Activated CD8-positive, alpha-beta memory T cell treated with anti-CD3 and anti-CD28 coated beads, Interleukin-2, amount 50 U/mL, for 24 hours (primary cell): ENCODE results near the gene SMIM38.

ENCODE experiments used
- DNase-seq: peaks from one replicate; pipeline ENCODE4 v3.0.0-alpha.2; 2020; ENCODE audit errors: extremely low read depth

SMIM38 gene

GRCh38 chr11:69155302-69156234 is at the start of gene SMIM38:
Gene SMIM38 (plus strand): TSS chr11:69155935. CDS start chr11:69157847, 1,912 bp downstream.
- no peak for DNase-seq

GRCh38 chr11:69106031-69106811 is 49.5 kb upstream of the SMIM38 start:
- no peak for DNase-seq

DNA sequence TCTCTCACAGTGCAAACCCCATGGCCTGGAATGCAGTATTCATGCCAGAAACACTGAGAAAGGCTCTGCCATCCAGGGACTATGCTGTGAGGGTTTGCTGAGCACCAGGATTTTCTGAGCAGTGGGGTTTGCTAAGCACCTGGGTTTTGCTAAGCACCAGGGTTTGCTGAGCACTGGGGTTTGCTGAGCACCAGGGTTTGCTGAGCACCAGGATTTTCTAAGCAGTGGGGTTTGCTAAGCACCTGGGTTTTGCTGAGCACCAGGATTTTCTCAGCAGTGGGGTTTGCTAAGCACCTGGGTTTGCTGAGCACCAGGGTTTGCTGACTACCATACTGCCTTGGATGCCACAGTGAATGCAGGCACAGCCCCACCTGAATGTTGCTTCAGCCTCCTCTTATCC is 48.3 kb upstream of the SMIM38 start:
- DNase-seq: no peak

- no peak for DNase-seq
These were observed 47.7 kb upstream of the SMIM38 start for GRCh38 chr11:69108030-69108429.

GRCh38 chr11:69108559-69108958 is 47.2 kb upstream of the SMIM38 start:
- no peak for DNase-seq

DNA sequence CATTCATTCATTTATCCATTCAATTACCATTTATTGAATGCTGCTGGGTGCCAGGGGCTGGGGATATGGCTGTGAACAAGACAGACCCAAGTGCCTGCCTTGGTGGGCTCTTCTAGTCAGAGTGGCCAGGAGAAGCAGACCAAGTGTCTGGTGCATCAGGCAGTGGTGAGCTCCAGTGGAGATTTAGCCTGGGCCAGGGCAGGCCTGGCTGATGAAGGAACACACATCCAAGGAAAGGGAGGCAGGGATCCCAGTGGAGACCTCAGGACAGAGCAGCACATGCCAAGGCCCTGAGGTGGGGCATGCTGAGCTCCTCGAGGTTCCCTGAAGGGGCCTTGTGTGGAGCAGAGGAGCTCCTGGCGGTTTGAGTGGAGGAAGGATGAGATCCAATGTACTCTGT is 46.6 kb upstream of the SMIM38 start:
- DNase-seq: no peak

DNA sequence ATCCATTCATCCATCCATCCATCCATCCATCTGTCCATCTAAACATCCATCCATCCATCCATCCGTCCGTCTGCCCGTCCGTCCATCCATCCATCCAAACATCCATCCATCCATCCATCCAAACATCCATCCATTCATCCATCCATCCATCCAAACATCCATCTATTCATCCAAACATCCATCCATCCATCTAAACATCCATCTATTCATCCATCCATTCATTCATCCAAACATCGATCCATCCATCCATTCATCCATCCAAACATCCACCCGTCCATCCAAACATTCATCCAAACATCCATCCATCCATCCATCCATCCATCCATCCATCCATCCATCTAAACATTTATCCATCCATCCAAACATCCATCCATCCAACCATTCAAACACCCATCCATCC is 45.3 kb upstream of the SMIM38 start:
- DNase-seq: no peak

DNA sequence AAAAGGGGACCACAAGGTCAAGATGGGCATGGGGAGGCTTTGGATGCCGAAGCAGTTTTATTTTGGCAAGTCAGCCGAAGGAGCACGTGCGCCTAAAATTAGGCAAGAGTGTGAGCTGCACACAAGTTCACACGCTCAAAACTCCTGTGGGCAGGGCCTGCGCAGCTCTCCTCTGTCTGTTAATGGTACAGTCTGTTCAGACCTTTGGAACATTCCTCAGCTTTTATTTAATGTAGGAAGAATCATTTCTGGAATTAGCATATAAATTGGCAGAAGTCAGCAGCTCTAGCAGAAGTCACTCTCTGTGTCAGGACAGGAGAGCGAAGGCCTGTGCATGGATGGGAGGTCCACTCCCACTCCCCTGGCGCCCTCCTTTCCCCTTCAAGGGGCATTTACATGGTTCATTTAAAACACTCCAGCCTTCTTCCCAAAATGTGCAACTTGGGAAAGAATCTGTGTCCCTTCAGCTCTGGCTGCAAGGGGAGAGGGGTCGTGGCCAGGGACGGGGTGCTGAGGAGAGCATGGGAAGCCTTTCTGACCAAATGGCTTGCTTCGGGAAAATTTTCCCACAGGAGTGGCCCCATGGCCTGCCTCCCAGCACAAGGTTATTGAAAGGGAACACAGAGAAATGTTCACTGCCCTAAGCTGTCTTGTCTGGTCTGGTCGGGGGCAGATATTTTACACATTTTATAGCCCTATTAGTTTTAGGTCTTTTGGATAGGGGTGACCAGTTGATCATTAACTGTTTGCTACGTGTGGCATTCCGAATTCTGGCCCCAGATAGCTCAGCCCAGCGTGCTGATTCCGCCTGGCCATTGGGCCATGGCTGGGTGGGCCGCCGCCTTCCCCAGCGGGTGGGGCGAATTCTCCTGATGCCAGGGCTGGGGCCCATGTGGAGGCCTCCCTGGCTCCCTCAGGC is 43.9 kb upstream of the SMIM38 start:
- no peak for DNase-seq

GRCh38 chr11:69113226-69113625 is 42.5 kb upstream of the SMIM38 start:
- no peak for DNase-seq

DNA sequence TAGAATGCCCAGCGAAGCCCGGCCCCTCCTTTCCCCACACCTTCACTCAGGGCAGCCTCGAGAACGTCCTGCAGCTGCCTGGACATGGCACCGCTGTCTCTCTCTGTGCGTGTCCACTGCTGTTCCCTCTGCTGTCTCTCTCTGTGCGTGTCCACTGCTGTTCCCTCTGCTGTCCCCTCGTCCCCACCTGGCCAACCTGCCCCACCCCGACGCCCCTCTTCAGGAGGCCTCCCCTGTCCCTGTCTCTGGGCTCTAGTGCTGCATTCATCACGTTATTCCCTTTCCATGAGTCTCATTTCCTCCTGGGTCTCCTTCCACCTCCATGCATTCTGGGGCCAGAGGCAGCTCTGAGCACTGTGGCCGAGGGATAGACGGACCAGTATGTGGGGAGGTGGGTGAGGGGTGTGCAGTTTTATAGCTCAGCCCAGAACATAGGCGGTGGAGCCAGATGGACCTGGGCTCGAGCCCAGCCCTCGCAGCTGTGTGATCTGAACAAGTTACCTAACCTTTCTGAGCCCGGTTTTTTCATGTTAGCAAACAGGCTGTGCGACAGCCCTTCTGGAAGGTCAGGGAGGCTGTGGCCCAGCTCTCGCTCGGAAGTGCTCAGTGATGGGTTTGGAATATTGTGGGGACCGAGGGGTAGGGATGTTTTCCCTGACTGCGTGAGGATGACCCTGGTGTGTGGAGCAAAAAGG is 41.9 kb upstream of the SMIM38 start:
- DNase-seq: no peak

GRCh38 chr11:69114362-69114761 is 41.4 kb upstream of the SMIM38 start:
- DNase-seq: no peak

DNA sequence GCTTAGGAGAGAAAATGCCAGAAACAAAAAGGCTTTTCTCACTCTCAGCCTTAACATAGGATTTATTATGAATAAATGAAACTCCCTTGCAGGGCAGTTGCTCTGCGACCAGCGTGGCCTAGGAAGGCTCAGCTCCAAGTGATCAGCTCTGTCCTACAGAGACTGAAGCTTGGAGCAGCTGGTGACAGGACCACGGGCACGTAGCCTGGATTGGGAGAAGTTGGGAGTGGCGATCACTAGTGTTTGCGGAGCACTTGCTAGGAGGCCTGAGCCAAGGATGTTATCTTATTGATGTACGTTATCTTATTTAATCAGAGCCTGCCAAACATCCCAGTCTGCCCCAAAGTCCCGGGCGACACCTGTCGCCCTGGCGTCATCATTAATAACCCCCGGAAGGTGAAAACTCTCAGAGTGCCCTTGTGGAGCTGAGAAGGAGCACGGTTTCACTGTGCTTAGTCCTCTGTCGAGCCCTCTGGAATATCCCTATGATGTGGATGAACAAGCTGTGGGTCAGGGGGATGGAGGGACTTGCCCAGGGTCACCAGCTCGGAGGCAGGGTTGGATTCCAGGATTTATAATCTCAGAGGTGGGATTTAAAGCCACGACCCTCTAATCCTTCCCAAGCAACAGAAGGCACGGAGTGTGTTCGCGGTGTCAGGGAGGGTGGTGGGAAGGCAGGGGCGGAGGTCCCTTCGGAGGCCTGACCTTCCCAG is 40.8 kb upstream of the SMIM38 start:
- no peak for DNase-seq

DNA sequence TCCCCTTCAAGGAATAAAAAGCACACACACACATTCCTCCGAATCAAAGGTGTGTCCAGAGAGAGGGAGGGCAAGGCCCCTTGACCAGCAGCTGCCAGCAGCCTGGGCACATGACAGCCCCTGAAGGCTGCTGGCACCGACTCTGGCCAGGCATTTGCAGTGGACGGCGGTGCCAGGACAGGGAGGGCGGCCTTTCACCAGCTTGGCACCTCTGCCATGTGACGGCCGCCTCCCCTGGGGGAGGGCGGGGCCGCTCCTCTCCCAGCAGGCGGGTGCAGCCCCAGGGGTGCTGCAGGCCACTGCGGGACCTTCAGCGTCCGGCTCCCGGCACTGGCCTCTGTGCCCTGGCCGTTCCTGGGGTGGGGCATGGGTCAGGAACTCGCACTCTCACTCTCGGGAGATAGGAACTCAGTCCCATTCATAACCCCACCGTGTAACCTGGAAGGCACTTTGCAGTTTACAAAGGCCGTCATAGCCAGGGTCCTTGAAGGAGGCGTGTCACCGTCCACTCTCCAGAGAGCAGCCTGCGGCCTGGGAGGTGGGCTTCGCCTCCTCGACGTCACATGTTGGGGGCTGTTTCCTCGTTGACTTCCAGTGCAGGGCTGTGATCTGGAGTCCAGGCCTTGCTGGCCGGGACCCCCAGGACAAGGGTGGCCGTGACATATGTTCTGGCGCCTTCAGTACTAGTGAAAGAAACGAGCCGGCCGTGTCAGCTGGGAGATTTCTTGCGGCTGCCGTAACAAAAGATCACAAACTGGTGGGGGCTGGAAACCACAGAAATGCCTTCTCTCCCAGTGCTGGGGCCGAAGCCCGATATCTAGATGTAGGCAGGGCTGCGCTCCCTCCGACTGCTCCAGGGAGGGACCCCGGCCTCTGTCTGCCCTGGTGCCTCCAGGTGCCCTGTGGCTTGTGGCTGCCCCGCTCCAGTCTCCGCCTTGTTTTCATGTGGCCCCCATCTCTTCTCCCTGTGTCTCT is 39.9 kb upstream of the SMIM38 start:
- no peak for DNase-seq

- no peak for DNase-seq
These were observed 39.1 kb upstream of the SMIM38 start for GRCh38 chr11:69116671-69117070.

GRCh38 chr11:69119190-69119589 is 36.5 kb upstream of the SMIM38 start:
- DNase-seq: no peak

DNA sequence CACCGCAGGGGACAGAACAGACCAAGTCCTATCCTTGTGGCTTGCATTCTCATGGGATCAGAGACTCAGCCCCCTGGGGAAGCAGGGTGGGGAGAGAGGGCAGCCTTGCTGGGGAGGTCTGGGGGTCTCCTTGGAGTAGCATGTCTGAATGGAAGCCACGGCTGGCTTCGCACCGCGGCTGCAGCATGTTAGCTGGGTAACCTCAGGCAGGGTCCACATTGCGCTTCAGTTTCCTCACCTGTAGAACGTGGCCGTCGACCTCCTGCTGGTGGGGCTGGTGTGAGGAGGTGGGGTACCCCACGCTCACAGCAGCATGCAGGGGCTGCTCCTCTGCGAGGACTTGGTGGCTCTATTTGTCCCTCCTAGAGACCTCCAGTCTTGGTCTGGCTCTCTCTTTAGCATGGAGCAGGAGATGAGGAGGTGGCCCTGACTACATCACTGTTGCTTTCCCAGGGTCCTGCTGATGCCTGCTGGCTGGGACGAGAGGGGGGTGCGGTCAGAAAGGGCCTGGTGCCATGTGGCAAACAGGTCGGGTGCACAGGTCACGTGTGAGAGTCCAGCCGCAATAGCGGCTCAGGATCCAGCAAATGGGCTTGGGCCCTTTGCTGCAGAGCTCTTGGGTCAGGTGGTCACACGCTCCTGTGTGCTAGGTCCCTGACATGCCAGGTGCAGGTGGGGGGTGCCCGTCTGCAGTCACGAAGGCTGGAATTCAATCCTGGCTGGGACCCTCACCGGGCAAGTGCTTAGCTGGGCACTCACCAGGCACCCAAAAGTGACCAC is 35.4 kb upstream of the SMIM38 start:
- no peak for DNase-seq

DNA sequence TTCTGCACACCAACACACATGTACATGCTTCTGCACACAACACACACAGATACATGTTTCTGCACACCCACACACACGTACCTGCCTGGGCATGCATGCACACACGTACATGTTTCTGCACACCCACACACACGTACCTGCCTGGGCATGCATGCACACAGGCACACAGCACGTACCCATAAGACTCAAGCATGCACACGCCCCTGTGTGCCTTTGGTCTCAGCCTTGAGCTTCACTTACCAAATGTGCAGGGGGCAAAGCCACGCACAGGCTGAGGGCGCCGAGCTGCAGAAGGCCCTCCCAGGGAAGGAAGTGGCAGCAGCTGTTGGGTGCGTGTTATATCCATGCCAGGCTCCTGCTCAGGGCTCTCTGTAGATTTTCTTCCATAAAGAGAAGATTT is 34.7 kb upstream of the SMIM38 start:
- DNase-seq: no peak

GRCh38 chr11:69121621-69122325 is 34.0 kb upstream of the SMIM38 start:
- no peak for DNase-seq
